Measurements from ENCODE around the gene DENND1A. TPM values are rescaled to one million over a fixed set of nuclear protein-coding genes. Genes with fewer than 3 reads are reported as not detected.

DENND1A gene
- total and polyA plus RNA-seq, 12 donors: 7.3 to 36.7 (median 19.6) TPM

- Histone ChIP-seq H3K4me3 (no peak overlapping the region), H3K27me3 (no peaks in the 10 kb centered on the region), H3K9me3 (replicated peaks in 1 of 3) (no peaks in the 10 kb centered on the region), H3K27ac (no peak overlapping the region), H3K36me3 (replicated peaks in 1 of 2) (no peaks in the 10 kb centered on the region), H3K4me1 (replicated peaks in 1 of 2) (no peaks in the 10 kb centered on the region)
- 93 to 98% (median 96%) methylated on average over 11 of the region's 11 CpGs for WGBS, 4 donors
- intact Hi-C loops (cut with DNase I): no loop called here
- no peak for DNase-seq
- TF ChIP-seq CTCF (IDR thresholded peaks at IDR 0.05) (no peak), POLR2A (IDR thresholded peaks at IDR 0.05) (no peak)
Measured at GRCh38 chr9:123411636-123412035, 518.3 kb downstream of the DENND1A start.

GRCh38 chr9:123411191-123411590, 518.7 kb downstream of the DENND1A start:
- WGBS, 4 donors: 97 to 98% (median 97%) methylated on average over 7 to 10 of the region's 10 CpGs
- Histone ChIP-seq H3K27ac (no peak overlapping the region), H3K9me3 (replicated peaks in 1 of 3) (no peaks in the 10 kb centered on the region), H3K27me3 (no peaks in the 10 kb centered on the region), H3K36me3 (replicated peaks in 1 of 2) (no peaks in the 10 kb centered on the region), H3K4me3 (no peak overlapping the region), H3K4me1 (replicated peaks in 1 of 2) (no peaks in the 10 kb centered on the region)
- DNase-seq: no peak
- intact Hi-C loops (cut with DNase I): no loop called here
- TF ChIP-seq CTCF (IDR thresholded peaks at IDR 0.05) (no peak), POLR2A (IDR thresholded peaks at IDR 0.05) (no peak)

- Histone ChIP-seq H3K27me3 (no peaks in the 10 kb centered on the region), H3K9me3 (replicated peaks in 1 of 3) (no peaks in the 10 kb centered on the region), H3K27ac (no peak overlapping the region), H3K36me3 (replicated peaks in 1 of 2) (no peaks in the 10 kb centered on the region), H3K4me1 (replicated peaks in 1 of 2) (no peaks in the 10 kb centered on the region), H3K4me3 (no peak overlapping the region)
- no peak for DNase-seq
- no peak for TF ChIP-seq CTCF (IDR thresholded peaks at IDR 0.05)
- TF ChIP-seq POLR2A (IDR thresholded peaks at IDR 0.05): no peak
- intact Hi-C loops (cut with DNase I): no loop called here
- WGBS, 4 donors: 88 to 97% (median 93%) methylated on average over 12 of the region's 12 CpGs
Measured at GRCh38 chr9:123410281-123410910, 519.5 kb downstream of the DENND1A start.

- no peak overlapping the region for H3K27ac ChIP-seq
- intact Hi-C loops (cut with DNase I): no loop called here
- 86 to 99% (median 95%) methylated on average over 7 to 10 of the region's 10 CpGs for whole genome bisulfite sequencing, 4 donors
- no peaks in the 10 kb centered on the region for H3K27me3 ChIP-seq
- no peaks in the 10 kb centered on the region for H3K36me3 ChIP-seq (replicated peaks in 1 of 2)
- TF ChIP-seq POLR2A (IDR thresholded peaks at IDR 0.05) (no peak), CTCF (IDR thresholded peaks at IDR 0.05) (no peak)
- H3K4me1 ChIP-seq (replicated peaks in 1 of 2): no peaks in the 10 kb centered on the region
- H3K4me3 ChIP-seq: no peak overlapping the region
- DNase-seq: no peak
- no peaks in the 10 kb centered on the region for H3K9me3 ChIP-seq (replicated peaks in 1 of 3)
Measured at GRCh38 chr9:123408313-123409262, 521.3 kb downstream of the DENND1A start.

Data from adrenal gland (tissue), 12 donors.